ENCODE results near the gene EHMT1.

- TF ChIP-seq CTCF (conservative IDR thresholded peaks at IDR 0.05) (no peak), ZFX (IDR thresholded peaks at IDR 0.05) (no peak)
Measured at GRCh38 chr9:137816531-137817235, 197.9 kb downstream of the EHMT1 start.

Data from C4-2B (cell line).